ENCODE measurements around the gene CFAP46.

GRCh38 chr10:132784866-132785722, 157.3 kb downstream of the CFAP46 start:
- TF ChIP-seq BHLHE40 (IDR thresholded peaks at IDR 0.05; ENCODE audit: borderline replicate concordance), result no peak
- no peak for TF ChIP-seq ARNT (IDR thresholded peaks at IDR 0.05)
- TF ChIP-seq SP1 (IDR thresholded peaks at IDR 0.05), result no peak
- no peak for TF ChIP-seq FOXM1 (IDR thresholded peaks at IDR 0.05; ENCODE audit: borderline replicate concordance)
- TF ChIP-seq FOXK2 (IDR thresholded peaks at IDR 0.05), result no peak
